ENCODE data around the gene TTI1. TPM values are rescaled to one million over a fixed set of nuclear protein-coding genes. Genes with fewer than 3 reads are reported as not detected.

TTI1 gene
- total RNA-seq, 2 donors from 2014 or later, result 37.5 to 56.2 TPM

- no peak overlapping the region for H3K27ac Mint-ChIP-seq
- Histone ChIP-seq H3K4me1 (ENCODE audit: control insufficient read depth, insufficient read depth, low read length) (no peaks in the 10 kb centered on the region), H3K27me3 (ENCODE audit: control insufficient read depth, insufficient read depth, low read length, poor library complexity, severe bottlenecking) (no peaks in the 10 kb centered on the region), H3K36me3 (ENCODE audit: control insufficient read depth, insufficient read depth, low read length) (no peaks in the 10 kb centered on the region), H3K4me3 (ENCODE audit: low read length) (no peak overlapping the region), H3K27ac (ENCODE audit: low read depth, low read length) (no peak overlapping the region), H3K9me3 (ENCODE audit: control insufficient read depth, low read length) (peaks cover 7% of the 10 kb centered on the region), H3K9ac (ENCODE audit: extremely low read depth, low read length, poor library complexity, severe bottlenecking) (no peak overlapping the region)
- H3K4me1 Mint-ChIP-seq, result peaks cover 29% of the 10 kb centered on the region
- WGBS, 2 experiments (ENCODE audit: insufficient coverage in 1 of 2, insufficient read length in 1 of 2), result 88 to 96% methylated on average over 9 to 12 of the region's 12 CpGs
- H3K9me3 Mint-ChIP-seq, result peaks cover 17% of the 10 kb centered on the region
- H3K36me3 Mint-ChIP-seq (ENCODE audit: low read depth), result peaks cover 5% of the 10 kb centered on the region
- H3K27me3 Mint-ChIP-seq (ENCODE audit: insufficient read depth), result peaks cover under 1% of the 10 kb centered on the region
- no peak for DNase-seq
- H3K4me3 Mint-ChIP-seq, result no peak overlapping the region
- no peak for TF ChIP-seq CTCF (conservative IDR thresholded peaks at IDR 0.05)
These were observed 60.0 kb downstream of the TTI1 start for GRCh38 chr20:37973059-37973910.

GRCh38 chr20:37972256-37973058 lies 60.8 kb downstream of the TTI1 start:
- no peak overlapping the region for H3K4me3 Mint-ChIP-seq
- H3K4me3 ChIP-seq (ENCODE audit: low read length), result no peak overlapping the region
- WGBS, 2 experiments (ENCODE audit: insufficient coverage in 1 of 2, insufficient read length in 1 of 2), result 86 to 100% methylated on average over 4 to 7 of the region's 7 CpGs
- no peak overlapping the region for H3K9ac ChIP-seq (ENCODE audit: extremely low read depth, low read length, poor library complexity, severe bottlenecking)
- no peak overlapping the region for H3K27ac Mint-ChIP-seq
- H3K4me1 Mint-ChIP-seq, result peaks cover 29% of the 10 kb centered on the region
- H3K9me3 ChIP-seq (ENCODE audit: control insufficient read depth, low read length), result peaks cover 8% of the 10 kb centered on the region
- peaks cover 4% of the 10 kb centered on the region for H3K27me3 Mint-ChIP-seq (ENCODE audit: insufficient read depth)
- H3K36me3 ChIP-seq (ENCODE audit: control insufficient read depth, insufficient read depth, low read length), result no peaks in the 10 kb centered on the region
- H3K9me3 Mint-ChIP-seq, result peaks cover 17% of the 10 kb centered on the region
- no peak for TF ChIP-seq CTCF (conservative IDR thresholded peaks at IDR 0.05)
- H3K27me3 ChIP-seq (ENCODE audit: control insufficient read depth, insufficient read depth, low read length, poor library complexity, severe bottlenecking), result no peaks in the 10 kb centered on the region
- peaks cover 5% of the 10 kb centered on the region for H3K36me3 Mint-ChIP-seq (ENCODE audit: low read depth)
- H3K4me1 ChIP-seq (ENCODE audit: control insufficient read depth, insufficient read depth, low read length), result no peaks in the 10 kb centered on the region
- peak; percentile 43 for DNase-seq
- no peak overlapping the region for H3K27ac ChIP-seq (ENCODE audit: low read depth, low read length)

GRCh38 chr20:37971561-37972127 lies 61.6 kb downstream of the TTI1 start:
- no peak for TF ChIP-seq CTCF (conservative IDR thresholded peaks at IDR 0.05)
- Mint-ChIP-seq H3K4me3 (no peak overlapping the region), H3K9me3 (peaks cover 21% of the 10 kb centered on the region), H3K36me3 (ENCODE audit: low read depth) (peaks cover 5% of the 10 kb centered on the region), H3K27ac (no peak overlapping the region), H3K27me3 (ENCODE audit: insufficient read depth) (peaks cover 4% of the 10 kb centered on the region), H3K4me1 (peaks cover 28% of the 10 kb centered on the region)
- Histone ChIP-seq H3K9me3 (ENCODE audit: control insufficient read depth, low read length) (peaks cover 16% of the 10 kb centered on the region), H3K36me3 (ENCODE audit: control insufficient read depth, insufficient read depth, low read length) (no peaks in the 10 kb centered on the region), H3K4me3 (ENCODE audit: low read length) (no peak overlapping the region), H3K4me1 (ENCODE audit: control insufficient read depth, insufficient read depth, low read length) (no peaks in the 10 kb centered on the region), H3K27ac (ENCODE audit: low read depth, low read length) (no peak overlapping the region), H3K9ac (ENCODE audit: extremely low read depth, low read length, poor library complexity, severe bottlenecking) (no peak overlapping the region), H3K27me3 (ENCODE audit: control insufficient read depth, insufficient read depth, low read length, poor library complexity, severe bottlenecking) (no peaks in the 10 kb centered on the region)
- DNase-seq, result peak; percentile 38
- 89 to 95% methylated on average over 4 to 5 of the region's 5 CpGs for WGBS, 2 experiments (ENCODE audit: insufficient coverage in 1 of 2, insufficient read length in 1 of 2)

All from endodermal cell (in vitro differentiated cells).